D721Med (cell line): ENCODE results near the gene MOB3C.

ENCODE experiments used
- DNase-seq: peaks from one replicate; pipeline ENCODE4 v3.0.0; 2011; ENCODE audit warnings: low spot score; ENCODE audit not compliant: insufficient read length
- FAIRE-seq: peaks from 2 replicates; lab custom pipeline; 2011; peaks lifted over from hg19 to GRCh38; lab: Jason Lieb, UNC
- TF ChIP-seq, protein P1 (sequence below): IDR thresholded peaks from 2 replicates; pipeline ENCODE4 v1.5.1; 2012; ENCODE audit warnings: mild to moderate bottlenecking, control low read depth; ENCODE audit not compliant: insufficient read depth; ENCODE audit errors: missing control alignments

The MOB3C gene

DNA sequence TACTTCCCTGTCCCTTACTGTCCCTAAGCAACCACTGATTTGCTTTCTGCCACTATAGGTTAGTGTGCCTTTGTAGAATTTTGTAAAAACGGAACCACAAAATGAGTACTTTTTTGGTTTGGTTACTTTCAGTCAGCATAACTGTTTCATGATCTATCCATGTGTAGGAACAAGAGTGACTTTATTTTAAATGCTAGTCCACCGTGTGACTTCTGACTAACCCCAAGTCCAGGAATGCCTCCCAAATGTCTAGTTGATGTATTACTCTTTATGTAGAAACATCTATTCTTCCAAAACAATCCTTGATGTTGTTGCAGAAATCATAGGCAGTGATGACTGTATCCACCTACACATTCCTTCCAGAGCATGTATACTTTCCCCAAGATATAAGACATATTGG is 30.2 kb upstream of the MOB3C start:
- FAIRE-seq (no peak), DNase-seq (no peak)
- TF ChIP-seq, protein P1, sequence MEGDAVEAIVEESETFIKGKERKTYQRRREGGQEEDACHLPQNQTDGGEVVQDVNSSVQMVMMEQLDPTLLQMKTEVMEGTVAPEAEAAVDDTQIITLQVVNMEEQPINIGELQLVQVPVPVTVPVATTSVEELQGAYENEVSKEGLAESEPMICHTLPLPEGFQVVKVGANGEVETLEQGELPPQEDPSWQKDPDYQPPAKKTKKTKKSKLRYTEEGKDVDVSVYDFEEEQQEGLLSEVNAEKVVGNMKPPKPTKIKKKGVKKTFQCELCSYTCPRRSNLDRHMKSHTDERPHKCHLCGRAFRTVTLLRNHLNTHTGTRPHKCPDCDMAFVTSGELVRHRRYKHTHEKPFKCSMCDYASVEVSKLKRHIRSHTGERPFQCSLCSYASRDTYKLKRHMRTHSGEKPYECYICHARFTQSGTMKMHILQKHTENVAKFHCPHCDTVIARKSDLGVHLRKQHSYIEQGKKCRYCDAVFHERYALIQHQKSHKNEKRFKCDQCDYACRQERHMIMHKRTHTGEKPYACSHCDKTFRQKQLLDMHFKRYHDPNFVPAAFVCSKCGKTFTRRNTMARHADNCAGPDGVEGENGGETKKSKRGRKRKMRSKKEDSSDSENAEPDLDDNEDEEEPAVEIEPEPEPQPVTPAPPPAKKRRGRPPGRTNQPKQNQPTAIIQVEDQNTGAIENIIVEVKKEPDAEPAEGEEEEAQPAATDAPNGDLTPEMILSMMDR, result no peak

DNA sequence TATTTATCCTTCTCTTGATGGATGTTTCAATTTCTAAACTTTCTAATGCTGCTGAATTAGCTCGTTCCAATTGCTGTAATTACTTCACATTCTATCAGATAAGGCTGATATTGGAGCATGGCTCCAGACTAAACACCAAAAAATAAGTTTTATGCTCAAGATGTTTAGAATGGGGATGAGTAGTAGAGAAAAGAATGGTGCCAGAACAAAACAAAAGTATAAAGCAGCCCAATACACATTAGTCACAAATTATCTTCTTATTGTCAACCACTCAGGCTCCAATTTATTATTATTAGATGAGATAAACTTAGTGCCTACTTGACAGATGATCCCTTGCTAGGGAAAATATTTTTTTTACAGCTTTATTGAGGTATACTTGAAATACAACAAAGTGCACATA is 29.7 kb upstream of the MOB3C start:
- no peak for DNase-seq
- FAIRE-seq, result no peak
- TF ChIP-seq, protein P1, result no peak

DNA sequence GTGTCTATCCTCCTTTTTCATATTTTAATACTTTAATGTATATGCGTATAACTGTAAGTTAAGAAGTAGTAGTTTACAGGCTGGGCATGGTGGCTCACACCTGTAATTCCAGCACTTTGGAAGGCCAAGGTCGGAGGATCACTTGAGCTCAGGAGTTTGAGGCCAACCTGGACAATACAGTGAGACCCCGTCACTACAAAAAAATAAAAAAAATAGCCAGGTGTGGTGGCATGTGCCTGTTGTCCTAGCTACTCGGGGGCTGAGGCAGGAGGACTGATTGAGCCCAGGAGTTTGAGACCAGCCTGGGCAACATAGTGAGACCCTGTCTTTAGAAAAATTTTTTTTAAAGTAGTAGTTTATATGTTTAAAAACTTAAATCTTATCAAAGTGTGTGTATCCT is 29.2 kb upstream of the MOB3C start:
- no peak for FAIRE-seq
- TF ChIP-seq, protein P1, result no peak
- DNase-seq, result no peak

DNA sequence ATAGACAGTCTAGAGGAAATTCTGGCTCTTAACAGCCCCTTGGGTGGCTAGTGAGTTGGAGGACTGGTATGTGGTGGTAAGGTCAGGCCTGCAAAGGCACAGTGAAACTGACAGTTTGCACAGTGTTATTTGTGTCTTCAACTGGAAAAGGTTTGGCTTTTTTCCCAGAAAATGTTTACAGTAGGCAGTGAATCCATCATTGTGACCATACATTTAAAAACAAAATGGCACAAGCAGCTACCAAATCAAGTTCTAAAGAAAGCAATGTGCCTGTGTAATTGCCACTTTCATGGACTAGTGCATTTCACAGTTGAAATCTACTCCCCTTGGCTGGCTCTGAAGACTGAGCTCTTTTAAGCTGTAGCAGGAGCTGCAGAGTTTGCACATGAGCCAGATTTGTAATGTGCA is 26.8 kb upstream of the MOB3C start:
- FAIRE-seq (no peak), DNase-seq (no peak)
- TF ChIP-seq, protein P1, result no peak

DNA sequence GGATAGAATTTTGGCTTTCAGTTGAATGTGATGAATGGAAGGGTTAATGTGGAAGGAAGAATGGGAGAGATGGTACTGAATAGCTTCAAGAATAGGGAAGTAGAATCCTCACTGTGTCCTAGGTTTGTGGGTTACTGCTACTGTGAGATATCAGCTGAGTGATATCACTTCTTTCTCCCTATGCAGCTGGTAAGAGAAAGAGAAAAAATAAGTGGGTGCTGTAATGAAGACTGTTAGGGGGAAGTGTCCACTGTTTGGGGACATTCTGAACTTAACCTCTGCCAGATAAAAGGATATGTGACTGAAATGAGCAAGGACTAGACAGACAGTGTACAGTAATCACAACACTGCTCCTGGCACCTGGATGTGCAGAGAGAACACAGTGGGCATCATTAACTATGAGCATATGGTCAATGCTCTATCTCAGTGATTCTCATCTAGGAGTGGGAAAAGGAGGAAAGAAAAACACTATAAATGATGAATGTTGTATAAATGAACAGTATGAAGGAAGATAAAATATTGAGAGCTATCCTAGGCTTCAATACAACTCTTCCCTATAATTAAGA is 25.6 kb upstream of the MOB3C start:
- DNase-seq, result no peak
- no peak for FAIRE-seq
- TF ChIP-seq, protein P1, result no peak

DNA sequence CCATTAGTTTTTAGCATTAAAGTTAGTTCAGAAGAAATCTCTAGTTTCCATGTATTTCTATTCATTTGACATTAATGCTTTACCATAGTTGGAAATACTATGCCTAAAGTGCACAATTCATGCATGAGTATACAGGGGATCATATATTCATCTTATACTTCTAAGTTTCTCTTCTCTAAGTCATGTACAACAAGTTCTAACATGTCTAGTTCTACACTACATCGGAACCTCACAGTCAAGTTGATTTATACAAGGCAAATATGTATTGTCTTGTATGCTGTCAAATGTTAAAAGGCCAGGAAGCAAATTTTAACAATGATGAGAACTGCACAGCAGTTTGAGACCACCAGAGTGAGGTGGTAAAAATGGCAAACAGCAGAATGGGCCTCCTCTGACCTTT is 22.9 kb upstream of the MOB3C start:
- DNase-seq (no peak), FAIRE-seq (no peak)
- TF ChIP-seq, protein P1, result no peak

DNA sequence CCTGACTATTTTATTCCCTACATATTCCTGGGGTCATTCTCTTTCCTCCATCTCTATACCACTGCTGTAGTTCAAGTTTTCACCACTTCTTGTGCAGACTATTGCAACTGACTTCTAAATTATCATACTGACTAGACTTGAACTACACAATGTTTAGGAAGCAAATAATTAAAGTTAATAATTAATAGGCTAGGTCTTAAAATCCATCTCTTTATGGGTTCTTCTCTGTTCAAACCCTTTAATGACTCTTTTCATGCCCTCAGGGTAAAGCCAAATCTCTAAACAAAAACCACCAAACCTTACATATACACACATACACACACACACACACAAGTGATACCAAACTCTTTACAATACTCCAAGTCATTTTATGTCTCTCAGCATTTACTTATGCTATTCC is 22.3 kb upstream of the MOB3C start:
- no peak for DNase-seq
- TF ChIP-seq, protein P1, result no peak
- FAIRE-seq, result no peak
